GM13976 (cell line): Measurements from ENCODE around the gene DSN1.

Experiments
- DNase-seq: peaks from one replicate; pipeline ENCODE4 v3.0.0; 2012; ENCODE audit warnings: low spot score
- in situ Hi-C: fragments of 300-500 bp; cut with MboI; formaldehyde crosslinking; loops from one replicate; pipeline ENCODE4 v1.12.0; 2022; ENCODE audit warnings: low sequenced_read_pairs, mixed read lengths, inconsistent platforms; ENCODE audit not compliant: unreplicated experiment
- TF ChIP-seq, protein P1 (sequence below): IDR thresholded peaks from 2 replicates; pipeline ENCODE4 v1.5.1; 2012; ENCODE audit warnings: borderline replicate concordance, mild to moderate bottlenecking; ENCODE audit not compliant: insufficient read depth; ENCODE audit errors: extremely low read depth, missing control alignments, control extremely low read depth

The DSN1 gene

DNA sequence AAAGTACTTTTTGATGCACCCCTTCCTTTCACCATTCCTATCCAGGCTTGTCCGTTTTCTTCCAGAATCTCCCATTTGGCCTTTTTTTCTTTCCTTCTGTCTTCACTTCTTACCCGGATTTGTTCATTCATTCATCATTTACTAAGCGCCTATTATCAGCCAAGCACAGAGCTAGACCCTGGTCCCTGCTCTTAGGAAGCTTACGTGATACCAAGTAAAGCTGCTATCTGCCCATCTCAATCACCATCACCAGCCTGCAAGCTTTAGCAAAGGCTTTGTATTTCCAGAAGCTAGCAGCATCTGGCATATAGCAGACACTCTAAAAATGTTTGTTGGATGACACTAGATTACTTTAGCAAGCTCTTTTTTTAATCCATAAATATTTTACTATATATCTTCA lies 32.5 kb downstream of the DSN1 start:
- TF ChIP-seq, protein P1, sequence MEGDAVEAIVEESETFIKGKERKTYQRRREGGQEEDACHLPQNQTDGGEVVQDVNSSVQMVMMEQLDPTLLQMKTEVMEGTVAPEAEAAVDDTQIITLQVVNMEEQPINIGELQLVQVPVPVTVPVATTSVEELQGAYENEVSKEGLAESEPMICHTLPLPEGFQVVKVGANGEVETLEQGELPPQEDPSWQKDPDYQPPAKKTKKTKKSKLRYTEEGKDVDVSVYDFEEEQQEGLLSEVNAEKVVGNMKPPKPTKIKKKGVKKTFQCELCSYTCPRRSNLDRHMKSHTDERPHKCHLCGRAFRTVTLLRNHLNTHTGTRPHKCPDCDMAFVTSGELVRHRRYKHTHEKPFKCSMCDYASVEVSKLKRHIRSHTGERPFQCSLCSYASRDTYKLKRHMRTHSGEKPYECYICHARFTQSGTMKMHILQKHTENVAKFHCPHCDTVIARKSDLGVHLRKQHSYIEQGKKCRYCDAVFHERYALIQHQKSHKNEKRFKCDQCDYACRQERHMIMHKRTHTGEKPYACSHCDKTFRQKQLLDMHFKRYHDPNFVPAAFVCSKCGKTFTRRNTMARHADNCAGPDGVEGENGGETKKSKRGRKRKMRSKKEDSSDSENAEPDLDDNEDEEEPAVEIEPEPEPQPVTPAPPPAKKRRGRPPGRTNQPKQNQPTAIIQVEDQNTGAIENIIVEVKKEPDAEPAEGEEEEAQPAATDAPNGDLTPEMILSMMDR: no peak
- no peak for DNase-seq
- in situ Hi-C loops: no loop called here

DNA sequence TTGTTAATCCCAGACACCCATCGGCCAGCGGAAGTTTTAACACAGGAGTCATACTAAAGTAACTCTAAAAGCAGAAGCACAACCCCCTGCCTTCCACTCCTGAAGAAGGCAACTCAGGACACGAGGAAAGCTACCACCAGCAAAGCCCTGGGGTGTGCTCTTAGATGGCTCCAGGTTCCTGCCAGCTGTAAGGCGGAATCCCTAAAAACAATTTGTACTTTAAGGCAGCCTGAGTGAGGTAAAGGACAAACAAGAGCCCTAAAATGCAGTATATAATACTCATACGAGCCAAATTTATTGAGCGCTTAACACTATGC lies 36.4 kb downstream of the DSN1 start:
- in situ Hi-C loops: no loop called here
- TF ChIP-seq, protein P1: no peak

DNA sequence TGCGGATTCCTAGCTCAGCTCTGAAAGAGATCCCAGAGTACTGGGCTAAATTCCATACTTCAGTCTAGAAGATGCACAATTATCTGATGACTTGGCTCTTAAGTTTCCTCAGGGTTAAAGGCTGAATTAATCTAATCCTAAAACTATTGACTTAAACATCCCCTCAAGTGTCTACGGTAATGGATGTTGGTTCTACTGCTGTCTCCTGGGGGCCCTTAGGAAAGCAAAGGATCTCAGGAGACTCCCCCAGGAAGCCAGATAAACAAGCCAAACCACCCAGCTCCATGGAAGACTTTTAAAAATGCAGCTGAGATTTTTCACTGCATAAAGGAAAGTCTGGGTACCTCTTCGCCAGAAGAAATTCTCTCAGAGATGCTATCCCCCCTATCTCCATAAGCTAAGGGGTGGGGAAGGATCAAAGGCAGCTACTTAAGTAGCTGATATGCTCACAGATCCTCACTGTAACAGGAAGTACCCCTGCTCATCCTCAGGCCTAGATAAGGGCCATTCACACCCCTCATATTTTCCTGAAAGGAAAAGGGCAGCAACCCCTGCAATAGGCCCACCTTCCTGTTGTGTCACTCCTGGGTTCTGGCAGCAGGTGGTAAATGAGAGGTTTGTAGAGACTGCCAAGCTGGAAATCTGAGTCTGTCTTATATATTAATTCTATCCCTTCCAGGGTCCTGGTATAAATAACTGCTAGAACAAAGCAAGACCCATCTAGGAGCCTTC lies 36.9 kb downstream of the DSN1 start:
- in situ Hi-C loops: no loop called here
- TF ChIP-seq, protein P1: no peak
- no peak for DNase-seq

More for the DNA sequence above, 36.4 kb downstream of the DSN1 start:
- no peak for DNase-seq

DNA sequence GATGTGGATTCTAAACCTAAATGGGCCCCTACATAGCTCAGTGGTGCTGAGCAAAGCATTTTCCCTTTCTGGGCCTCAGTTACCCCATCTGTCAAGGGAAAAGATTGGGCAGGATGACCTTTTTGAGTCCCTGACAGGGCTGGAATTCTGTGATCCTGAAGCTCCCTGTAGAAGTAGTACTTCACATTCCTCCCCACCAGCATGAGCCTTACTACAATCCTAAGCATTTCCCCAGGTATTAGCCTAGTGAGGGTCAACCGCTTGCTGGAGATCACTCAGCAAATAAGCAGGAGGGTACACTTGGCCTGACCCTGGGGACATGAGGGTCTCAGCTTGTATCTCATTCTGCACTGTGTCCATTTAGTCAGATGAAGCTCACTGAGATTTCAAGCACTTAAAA lies 41.1 kb downstream of the DSN1 start:
- in situ Hi-C loops: no loop called here

DNA sequence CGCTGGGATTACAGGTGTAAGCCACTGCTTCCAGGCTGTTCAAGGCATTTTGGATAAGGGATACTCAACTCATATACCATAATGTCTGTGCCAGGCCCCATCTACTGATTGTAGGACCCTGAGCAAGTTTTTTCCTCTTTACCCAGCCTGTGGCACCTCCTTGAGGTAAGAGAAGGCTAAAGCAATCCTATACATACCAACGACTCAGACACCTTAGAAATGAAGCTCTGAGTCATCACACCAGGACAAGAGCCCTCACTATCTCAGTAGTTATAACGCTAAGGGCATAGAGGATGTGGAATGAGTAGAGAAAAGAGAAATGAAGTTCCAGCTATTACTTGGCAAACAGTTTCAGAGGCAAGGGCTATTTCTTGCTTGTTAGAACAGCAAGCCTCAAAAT lies 44.6 kb downstream of the DSN1 start:
- TF ChIP-seq, protein P1: no peak
- peak; percentile 35 for DNase-seq
- in situ Hi-C loops: no loop called here

More for the DNA sequence above, 41.1 kb downstream of the DSN1 start:
- TF ChIP-seq, protein P1: no peak
- no peak for DNase-seq

DNA sequence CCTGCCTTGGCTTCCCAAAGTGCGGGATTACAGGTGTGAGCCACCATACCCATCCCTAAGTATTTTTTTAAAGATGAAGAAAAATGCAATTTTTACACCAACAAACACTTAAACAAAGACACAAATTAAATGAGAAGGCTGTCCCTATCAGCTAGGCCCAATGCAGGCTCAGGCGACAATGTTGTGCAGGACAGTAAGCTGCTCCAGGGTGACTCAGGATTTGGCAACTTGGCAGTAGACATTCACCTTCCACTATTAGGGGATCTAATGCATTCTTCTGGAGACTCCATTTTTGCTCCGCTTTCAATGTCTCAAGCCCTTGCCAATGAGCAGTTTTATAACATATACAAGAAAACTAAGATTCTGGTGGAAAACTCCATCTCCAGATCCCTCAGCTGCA lies 47.4 kb downstream of the DSN1 start:
- TF ChIP-seq, protein P1: no peak
- DNase-seq: no peak
- in situ Hi-C loops: no loop called here
